ENCODE results near the gene TMEM184B.

- no peak for TF ChIP-seq CTCF (IDR thresholded peaks at IDR 0.05; ENCODE audit: low read depth, low read length, poor library complexity, severe bottlenecking)
- no peak for TF ChIP-seq EZH2phosphoT487 (IDR thresholded peaks at IDR 0.05; ENCODE audit: borderline replicate concordance, low read length)
Observed at GRCh38 chr22:38284042-38284402, 11.2 kb upstream of the TMEM184B start.
